OCI-LY7 (cell line): Measurements from ENCODE around the gene SPATA32.

Source experiments
- CTCF ChIP-seq: fragments of 200-600 bp; sonication (generic); conservative IDR thresholded peaks from 2 replicates; pipeline ENCODE4 v1.5.1; 2014; ENCODE audit warnings: mild to moderate bottlenecking, antibody characterized with exemption, low read length, moderate library complexity, mixed read lengths
- EZH2phosphoT487 ChIP-seq: fragments of 200-600 bp; sonication (generic); IDR thresholded peaks from 2 replicates; pipeline ENCODE4 v1.6.1; 2018; ENCODE audit warnings: low read depth, borderline replicate concordance, mild to moderate bottlenecking, mixed run types, antibody characterized with exemption, low read length, moderate library complexity, mixed read lengths

- TF ChIP-seq CTCF (no peak), EZH2phosphoT487 (no peak)
Observed at GRCh38 chr17:45264430-45264829, 2.5 kb upstream of the SPATA32 start.
